ENCODE measurements around the gene ARRDC5. TPM values are rescaled to one million over a fixed set of nuclear protein-coding genes. Genes with fewer than 3 reads are reported as not detected.

ARRDC5 gene
- total RNA-seq, 1 experiment from 2014 or later = not detected

Small RNA genes lying within 50 kb of the gene (small RNA-seq; reads per million reads assigned to genes)
- 0 reads per million in 2 experiments for gene MIR4747

Other genes starting within 250 kb of the ARRDC5 start
- 184 and 191 TPM in 2 replicates for gene MYDGF, start 232.6 kb downstream of the ARRDC5 start, total RNA-seq (2014; rRNA removed; shearing (Covaris generic))
- gene DPP9, start 179.1 kb downstream of the ARRDC5 start, total RNA-seq (2014; rRNA removed; shearing (Covaris generic)) = 27.9 and 28.4 TPM in 2 replicates
- gene FEM1A, start 111.2 kb downstream of the ARRDC5 start, total RNA-seq (2014; rRNA removed; shearing (Covaris generic)) = 10.2 and 10.6 TPM in 2 replicates
- gene TICAM1, start 71.2 kb downstream of the ARRDC5 start, total RNA-seq (2014; rRNA removed; shearing (Covaris generic)) = 3.0 and 4.4 TPM in 2 replicates
- gene PLIN3, start 35.2 kb downstream of the ARRDC5 start, total RNA-seq (2014; rRNA removed; shearing (Covaris generic)) = 35.2 and 36.9 TPM in 2 replicates
- 11.0 and 13.4 TPM in 2 replicates for gene UHRF1, start 6.6 kb upstream of the ARRDC5 start, total RNA-seq (2014; rRNA removed; shearing (Covaris generic))
- 5.6 and 6.0 TPM in 2 replicates for gene KDM4B, start 66.2 kb upstream of the ARRDC5 start, total RNA-seq (2014; rRNA removed; shearing (Covaris generic))

Measured in NCI-H460 (cell line).